ENCODE measurements around the gene KIAA1191.

The KIAA1191 gene

DNA sequence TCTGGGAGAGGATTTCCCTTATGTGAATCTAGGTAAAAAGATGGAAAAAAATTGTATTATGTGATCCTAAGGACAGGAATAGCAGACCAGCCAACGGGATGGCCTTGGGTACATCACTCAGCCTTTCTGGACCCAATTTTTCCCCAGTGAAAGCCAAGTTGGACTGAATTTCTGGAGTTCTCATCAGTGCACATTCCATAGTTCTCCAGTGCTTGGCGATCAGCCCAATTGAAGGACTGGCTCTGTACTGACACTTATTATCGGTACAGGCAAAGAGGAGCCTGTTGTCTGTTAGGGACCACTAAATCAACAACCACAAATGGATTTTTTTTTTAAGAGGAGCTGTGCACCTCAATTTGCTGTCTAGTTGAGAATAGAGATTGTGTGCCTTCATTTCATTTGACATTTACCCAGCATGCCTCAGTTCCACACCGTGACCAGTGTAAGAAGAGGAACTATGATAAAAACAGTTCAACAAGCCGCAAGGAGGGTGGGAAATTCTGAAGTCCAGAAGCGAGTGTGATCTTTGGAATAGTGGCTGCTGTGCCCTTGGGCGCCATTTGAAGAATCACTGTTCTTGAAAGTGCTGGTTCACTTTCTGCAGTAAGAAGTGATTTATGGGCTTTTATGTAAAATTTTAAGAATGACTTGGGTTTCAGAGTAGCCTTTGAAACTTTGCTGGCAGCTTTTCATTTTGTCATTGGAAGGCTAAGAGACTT is 11.7 kb upstream of the KIAA1191 start:
- Histone ChIP-seq H3K4me1 (ENCODE audit: control insufficient read depth in 1 of 2, insufficient read depth in 2 of 2, low read length in 2 of 2) (peaks cover 0 to 12% of the 10 kb centered on the region in 2 donors), H3K4me3 (ENCODE audit: low read depth in 1 of 2, low read length in 2 of 2) (no peak overlapping the region), H3K27ac (ENCODE audit: low read length) (no peak overlapping the region), H3K27me3 (ENCODE audit: low read depth, low read length) (no peaks in the 10 kb centered on the region), H3K36me3 (ENCODE audit: control insufficient read depth in 1 of 2, insufficient read depth in 2 of 2, low read length in 2 of 2) (peaks cover 0 to 26% of the 10 kb centered on the region in 2 donors), H3K9me3 (ENCODE audit: control insufficient read depth in 1 of 2, low read length in 2 of 2) (no peaks in the 10 kb centered on the region)

DNA sequence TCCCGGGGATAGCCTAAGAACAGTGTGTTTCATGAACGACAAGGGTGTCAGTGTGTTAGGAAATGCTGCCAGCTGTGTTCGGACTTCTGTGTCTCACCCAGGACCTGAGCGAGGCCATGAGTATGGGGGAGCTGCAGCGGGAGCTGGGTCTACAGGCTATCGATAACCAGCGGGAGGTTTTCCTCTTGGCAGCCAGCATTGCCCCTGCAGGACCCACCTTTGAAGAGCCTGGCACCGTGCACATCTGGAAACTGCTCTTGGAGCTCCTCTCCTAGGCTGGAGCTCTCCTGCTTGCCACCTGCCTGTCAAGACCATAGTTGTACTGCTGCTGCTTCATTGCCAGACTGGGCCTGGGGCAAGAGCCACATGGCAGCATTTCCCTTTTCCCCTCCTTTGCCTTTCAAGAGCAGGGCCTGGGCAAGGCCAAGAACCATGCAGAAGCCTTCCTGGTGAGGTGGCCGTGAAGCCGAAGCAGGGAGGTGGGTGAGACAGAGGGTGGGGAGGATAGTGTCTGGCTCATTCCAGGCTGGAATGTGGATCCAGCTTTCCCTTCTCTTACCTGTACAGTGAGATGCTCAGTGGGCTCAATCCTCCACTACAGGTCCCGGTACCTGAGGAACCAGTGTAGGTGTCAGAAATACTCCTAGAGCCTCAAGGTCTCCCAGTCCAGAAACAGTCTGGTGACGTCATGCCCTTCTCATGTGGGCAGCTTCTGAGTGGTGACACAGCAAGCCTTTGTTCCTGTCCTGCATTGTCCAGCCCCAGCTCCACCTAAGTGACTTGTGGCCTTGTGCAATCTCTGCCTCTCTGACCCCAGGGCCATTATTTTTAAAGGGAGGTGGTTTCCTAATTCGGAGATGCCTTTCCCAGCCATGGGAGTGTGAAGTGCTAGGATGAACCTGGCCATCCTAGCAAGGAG is 10.3 kb upstream of the KIAA1191 start:
- H3K27ac ChIP-seq (ENCODE audit: low read length), result no peak overlapping the region
- H3K4me3 ChIP-seq (ENCODE audit: low read depth in 1 of 2, low read length in 2 of 2), result no peak overlapping the region
- no peaks in the 10 kb centered on the region for H3K9me3 ChIP-seq (ENCODE audit: control insufficient read depth in 1 of 2, low read length in 2 of 2)
- peaks cover 0 to 12% of the 10 kb centered on the region in 2 donors for H3K4me1 ChIP-seq (ENCODE audit: control insufficient read depth in 1 of 2, insufficient read depth in 2 of 2, low read length in 2 of 2)
- peaks cover 0 to 34% of the 10 kb centered on the region in 2 donors for H3K36me3 ChIP-seq (ENCODE audit: control insufficient read depth in 1 of 2, insufficient read depth in 2 of 2, low read length in 2 of 2)
- no peaks in the 10 kb centered on the region for H3K27me3 ChIP-seq (ENCODE audit: low read depth, low read length)

DNA sequence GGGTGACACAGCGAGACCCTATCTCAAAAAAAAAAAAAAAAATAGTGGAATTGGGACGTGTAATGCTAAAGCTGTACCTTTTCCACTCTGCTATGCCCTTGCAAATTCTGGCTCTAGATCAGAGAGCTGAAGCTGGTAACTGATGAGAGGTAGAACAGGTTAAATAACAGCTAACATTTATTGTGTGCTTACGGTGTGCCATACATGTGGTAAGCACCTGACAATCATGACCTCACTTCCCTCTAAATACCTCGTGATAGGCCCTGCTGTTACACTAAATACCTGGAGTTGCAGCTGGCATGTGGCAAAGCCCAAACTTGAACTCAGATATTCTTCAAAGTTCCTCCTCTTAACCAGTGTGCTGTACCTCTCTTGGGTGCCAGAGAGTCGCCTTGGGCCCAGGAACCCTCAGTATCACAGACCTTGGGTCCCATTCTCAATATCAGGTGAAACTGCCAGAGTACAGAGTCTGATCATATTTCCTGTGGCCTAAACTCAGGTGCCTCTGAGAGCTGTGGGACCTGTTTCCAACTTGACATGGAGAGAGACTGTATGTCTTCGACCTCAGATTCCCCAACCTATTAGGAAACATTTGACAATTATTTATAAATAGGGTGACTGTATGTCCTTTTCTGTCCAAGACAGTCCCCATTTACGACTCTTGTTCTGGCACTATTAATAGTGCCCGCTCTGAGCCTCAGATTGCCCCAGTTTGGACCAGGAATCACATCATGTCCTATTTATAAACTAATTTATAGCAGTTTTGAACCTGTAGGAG is 8.6 kb upstream of the KIAA1191 start:
- H3K36me3 ChIP-seq (ENCODE audit: control insufficient read depth in 1 of 2, insufficient read depth in 2 of 2, low read length in 2 of 2), result peaks cover 0 to 34% of the 10 kb centered on the region in 2 donors
- peaks cover 0 to 19% of the 10 kb centered on the region in 2 donors for H3K4me1 ChIP-seq (ENCODE audit: control insufficient read depth in 1 of 2, insufficient read depth in 2 of 2, low read length in 2 of 2)
- no peak overlapping the region for H3K4me3 ChIP-seq (ENCODE audit: low read depth in 1 of 2, low read length in 2 of 2)
- no peaks in the 10 kb centered on the region for H3K9me3 ChIP-seq (ENCODE audit: control insufficient read depth in 1 of 2, low read length in 2 of 2)
- no peaks in the 10 kb centered on the region for H3K27me3 ChIP-seq (ENCODE audit: low read depth, low read length)
- no peak overlapping the region for H3K27ac ChIP-seq (ENCODE audit: low read length)

DNA sequence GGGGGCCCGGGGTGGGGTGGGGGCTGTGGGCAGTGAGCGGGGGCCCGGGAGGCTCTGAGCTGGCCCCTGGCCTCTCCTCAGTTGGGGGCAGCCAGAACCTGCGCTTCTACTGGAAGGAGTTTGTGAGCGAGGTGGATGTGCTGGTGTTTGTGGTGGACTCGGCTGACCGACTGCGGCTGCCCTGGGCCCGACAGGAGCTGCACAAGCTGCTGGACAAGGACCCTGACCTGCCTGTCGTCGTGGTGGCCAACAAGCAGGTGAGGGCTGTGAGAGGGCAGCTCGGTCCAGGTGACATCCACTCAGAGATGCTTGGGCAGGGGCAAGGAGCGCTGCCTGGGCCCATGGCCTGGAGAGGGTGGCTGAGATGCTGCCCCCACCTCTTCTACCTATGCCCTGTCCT is 7.2 kb upstream of the KIAA1191 start:
- H3K9me3 ChIP-seq (ENCODE audit: control insufficient read depth in 1 of 2, low read length in 2 of 2), result no peaks in the 10 kb centered on the region
- no peaks in the 10 kb centered on the region for H3K27me3 ChIP-seq (ENCODE audit: low read depth, low read length)
- H3K36me3 ChIP-seq (ENCODE audit: control insufficient read depth in 1 of 2, insufficient read depth in 2 of 2, low read length in 2 of 2), result peaks cover 0 to 34% of the 10 kb centered on the region in 2 donors
- H3K4me1 ChIP-seq (ENCODE audit: control insufficient read depth in 1 of 2, insufficient read depth in 2 of 2, low read length in 2 of 2), result peaks cover 0 to 19% of the 10 kb centered on the region in 2 donors
- H3K4me3 ChIP-seq (ENCODE audit: low read depth in 1 of 2, low read length in 2 of 2), result no peak overlapping the region
- no peak overlapping the region for H3K27ac ChIP-seq (ENCODE audit: low read length)

DNA sequence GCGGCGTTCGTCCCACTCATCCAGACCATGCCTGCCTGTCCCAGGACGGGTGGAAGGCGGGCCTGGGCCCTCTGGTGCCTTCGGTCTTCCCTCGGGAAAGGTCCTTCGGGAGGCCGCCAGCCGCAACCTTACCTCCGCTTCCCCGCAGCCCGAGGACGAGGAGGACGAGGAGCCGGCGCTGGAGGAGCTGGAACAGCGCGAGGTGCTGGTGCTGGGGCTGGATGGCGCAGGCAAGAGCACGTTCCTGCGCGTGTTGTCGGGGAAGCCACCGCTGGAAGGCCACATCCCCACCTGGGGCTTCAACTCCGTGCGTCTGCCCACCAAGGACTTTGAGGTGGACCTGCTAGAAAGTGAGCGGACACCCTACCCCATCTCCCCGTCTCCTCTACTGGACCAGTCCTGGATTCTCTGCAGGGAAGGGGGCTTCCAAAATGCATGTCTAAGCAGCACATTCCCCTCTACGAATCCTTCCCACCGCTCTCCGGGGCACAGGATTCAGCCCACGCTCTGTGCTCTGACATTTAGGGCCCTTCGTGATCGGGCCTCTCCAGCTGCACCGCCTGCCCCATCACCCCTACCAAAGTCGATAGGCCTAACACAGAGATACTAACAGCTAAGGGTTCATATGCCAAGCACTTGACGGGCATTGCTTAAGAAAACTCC is 4.8 kb upstream of the KIAA1191 start:
- no peak overlapping the region for H3K27ac ChIP-seq (ENCODE audit: low read length)
- H3K4me3 ChIP-seq (ENCODE audit: low read depth in 1 of 2, low read length in 2 of 2), result peak overlapping the region; percentile 50 to 94
- H3K9me3 ChIP-seq (ENCODE audit: control insufficient read depth in 1 of 2, low read length in 2 of 2), result no peaks in the 10 kb centered on the region
- peaks cover 0 to 14% of the 10 kb centered on the region in 2 donors for H3K4me1 ChIP-seq (ENCODE audit: control insufficient read depth in 1 of 2, insufficient read depth in 2 of 2, low read length in 2 of 2)
- peaks cover 0 to 25% of the 10 kb centered on the region in 2 donors for H3K36me3 ChIP-seq (ENCODE audit: control insufficient read depth in 1 of 2, insufficient read depth in 2 of 2, low read length in 2 of 2)
- no peaks in the 10 kb centered on the region for H3K27me3 ChIP-seq (ENCODE audit: low read depth, low read length)

DNA sequence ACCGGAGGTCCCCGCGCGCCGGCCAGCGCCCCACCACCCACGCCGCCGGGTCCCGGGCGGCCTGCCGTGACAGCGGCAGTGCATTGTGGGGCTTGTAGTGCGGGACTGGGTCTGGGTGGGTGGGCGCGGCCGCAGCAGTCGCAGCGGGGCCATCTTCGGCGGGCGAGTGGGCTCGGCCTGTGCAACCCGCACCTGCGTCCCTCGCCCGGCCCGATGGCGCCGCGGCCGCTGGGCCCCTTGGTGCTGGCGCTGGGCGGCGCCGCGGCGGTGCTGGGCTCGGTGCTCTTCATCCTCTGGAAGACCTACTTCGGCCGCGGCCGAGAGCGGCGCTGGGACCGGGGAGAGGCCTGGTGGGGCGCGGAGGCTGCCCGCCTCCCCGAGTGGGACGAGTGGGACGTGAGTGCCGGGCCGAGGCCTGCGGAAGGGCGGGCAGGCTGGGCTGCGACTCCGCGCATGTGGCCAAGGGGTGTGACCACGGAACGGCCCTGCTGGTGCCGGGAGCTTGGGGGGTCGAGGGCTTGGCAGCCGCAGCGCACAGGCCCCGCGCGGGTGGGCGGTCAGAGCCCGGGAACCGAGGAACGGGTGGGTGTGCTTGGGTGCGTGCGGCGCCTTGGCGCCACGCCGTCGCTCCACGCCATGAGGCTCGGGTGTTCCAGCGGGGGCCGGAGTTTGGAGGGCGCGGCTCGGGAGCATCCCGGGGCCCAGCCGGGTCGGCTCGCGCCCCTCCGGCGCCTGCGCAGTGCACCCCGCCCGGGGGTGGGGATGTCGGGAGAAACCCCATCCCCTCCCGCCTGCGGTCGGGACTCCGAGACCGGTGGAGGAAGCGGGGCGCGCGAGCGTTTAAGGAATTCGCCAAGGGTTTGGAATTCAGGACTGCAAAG is 4.0 kb upstream of the KIAA1191 start, which contains the start of gene ARL10:
ARL10 (plus strand) TSS at position 137 of the 881 bp plus-strand sequence; CDS start at position 214, 77 bp downstream.
- no peaks in the 10 kb centered on the region for H3K9me3 ChIP-seq (ENCODE audit: control insufficient read depth in 1 of 2, low read length in 2 of 2)
- H3K27ac ChIP-seq (ENCODE audit: low read length), result no peak within 1 kb of the TSS
- peaks cover 0 to 25% of the 10 kb centered on the region in 2 donors for H3K36me3 ChIP-seq (ENCODE audit: control insufficient read depth in 1 of 2, insufficient read depth in 2 of 2, low read length in 2 of 2)
- peak within 1 kb of the TSS; percentile 67 to 94 for H3K4me3 ChIP-seq (ENCODE audit: low read depth in 1 of 2, low read length in 2 of 2)
- peaks cover 0 to 14% of the 10 kb centered on the region in 2 donors for H3K4me1 ChIP-seq (ENCODE audit: control insufficient read depth in 1 of 2, insufficient read depth in 2 of 2, low read length in 2 of 2)
- H3K27me3 ChIP-seq (ENCODE audit: low read depth, low read length), result no peaks in the 10 kb centered on the region

DNA sequence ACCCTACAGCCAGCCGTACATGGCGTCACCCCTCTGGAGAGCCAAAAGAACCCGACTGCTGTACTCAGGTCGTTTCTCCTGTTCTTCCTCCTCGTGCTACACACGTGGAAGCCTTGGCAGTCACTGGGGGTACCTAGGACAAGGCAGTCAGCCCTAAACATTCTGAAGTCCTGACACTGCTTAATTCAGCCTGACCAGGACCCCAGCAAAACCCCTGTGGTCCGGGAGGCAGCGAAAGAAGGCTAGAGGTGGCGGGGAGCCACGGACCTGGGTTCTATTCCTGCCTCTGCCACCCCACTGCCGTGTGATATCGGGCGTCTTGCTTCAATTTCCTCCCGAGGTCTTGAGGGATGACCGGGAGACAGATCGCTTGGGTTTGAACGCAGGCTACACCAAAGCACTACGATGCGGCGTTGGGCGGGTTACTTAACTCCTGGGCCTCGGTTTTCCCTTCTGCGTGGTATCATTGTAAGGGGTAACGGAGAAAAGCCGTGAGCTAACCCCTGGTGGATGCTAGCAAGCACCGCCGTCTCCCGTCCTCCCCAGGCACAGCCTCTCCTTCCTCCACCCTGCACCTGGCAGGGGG is 3.3 kb upstream of the KIAA1191 start:
- Histone ChIP-seq H3K27me3 (ENCODE audit: low read depth, low read length) (no peaks in the 10 kb centered on the region), H3K9me3 (ENCODE audit: control insufficient read depth in 1 of 2, low read length in 2 of 2) (no peaks in the 10 kb centered on the region), H3K27ac (ENCODE audit: low read length) (no peak overlapping the region), H3K4me1 (ENCODE audit: control insufficient read depth in 1 of 2, insufficient read depth in 2 of 2, low read length in 2 of 2) (peaks cover 0 to 20% of the 10 kb centered on the region in 2 donors), H3K4me3 (ENCODE audit: low read depth in 1 of 2, low read length in 2 of 2) (peak overlapping the region; percentile 67 to 94), H3K36me3 (ENCODE audit: control insufficient read depth in 1 of 2, insufficient read depth in 2 of 2, low read length in 2 of 2) (peaks cover 0 to 20% of the 10 kb centered on the region in 2 donors)

DNA sequence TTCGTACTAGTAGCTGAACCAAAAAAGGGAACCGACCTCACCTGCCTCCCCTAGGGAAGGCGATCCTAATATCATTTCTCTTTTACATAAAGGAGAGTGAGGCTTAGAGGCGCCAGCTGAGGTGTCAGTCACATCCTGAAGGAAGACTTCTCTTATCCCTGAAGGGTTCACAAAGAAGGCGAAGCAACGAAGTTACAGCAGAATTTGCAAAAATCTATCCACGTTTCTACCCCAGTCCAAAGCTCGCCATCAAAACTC is 598 bp upstream of the KIAA1191 start:
- Histone ChIP-seq H3K9me3 (ENCODE audit: control insufficient read depth in 1 of 2, low read length in 2 of 2) (no peaks in the 10 kb centered on the region), H3K27me3 (ENCODE audit: low read depth, low read length) (no peaks in the 10 kb centered on the region), H3K4me3 (ENCODE audit: low read depth in 1 of 2, low read length in 2 of 2) (peak overlapping the region; percentile 89 to 99), H3K27ac (ENCODE audit: low read length) (peak overlapping the region; percentile 43), H3K4me1 (ENCODE audit: control insufficient read depth in 1 of 2, insufficient read depth in 2 of 2, low read length in 2 of 2) (peaks cover 0 to 23% of the 10 kb centered on the region in 2 donors), H3K36me3 (ENCODE audit: control insufficient read depth in 1 of 2, insufficient read depth in 2 of 2, low read length in 2 of 2) (peaks cover 1 to 4% of the 10 kb centered on the region in 2 donors)

DNA sequence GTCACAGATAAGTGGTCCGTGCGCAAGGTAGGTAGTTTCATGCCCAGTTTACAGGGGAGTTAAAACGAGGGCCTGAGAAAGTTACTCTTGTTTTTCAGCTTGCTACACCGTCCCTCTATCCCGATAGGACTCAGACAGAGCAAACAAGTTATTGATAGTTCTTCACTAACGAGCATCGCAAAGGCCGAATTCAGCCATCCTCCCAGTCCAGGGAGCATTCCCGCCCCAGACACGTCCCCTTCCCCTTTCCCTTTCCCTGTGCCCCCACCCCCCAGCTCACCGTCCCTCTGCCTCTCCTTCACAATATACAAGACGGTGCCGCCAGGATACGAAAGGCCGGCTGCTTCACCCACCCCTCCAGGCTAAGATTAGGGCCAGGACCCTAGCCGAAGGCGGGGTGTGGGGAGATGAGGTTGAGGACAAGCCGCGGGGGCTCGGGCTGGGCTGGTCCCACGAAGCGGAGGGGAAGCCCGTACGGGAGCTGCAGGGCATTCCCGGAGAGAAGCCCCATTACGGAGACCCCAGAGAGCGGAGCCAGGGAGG is 599 bp downstream of the KIAA1191 start:
- no peaks in the 10 kb centered on the region for H3K27me3 ChIP-seq (ENCODE audit: low read depth, low read length)
- H3K9me3 ChIP-seq (ENCODE audit: control insufficient read depth in 1 of 2, low read length in 2 of 2), result no peaks in the 10 kb centered on the region
- H3K4me3 ChIP-seq (ENCODE audit: low read depth in 1 of 2, low read length in 2 of 2), result peak overlapping the region; percentile 89 to 99
- peaks cover 0 to 16% of the 10 kb centered on the region in 2 donors for H3K4me1 ChIP-seq (ENCODE audit: control insufficient read depth in 1 of 2, insufficient read depth in 2 of 2, low read length in 2 of 2)
- peak overlapping the region; percentile 62 for H3K27ac ChIP-seq (ENCODE audit: low read length)
- peaks cover 6 to 12% of the 10 kb centered on the region in 2 donors for H3K36me3 ChIP-seq (ENCODE audit: control insufficient read depth in 1 of 2, insufficient read depth in 2 of 2, low read length in 2 of 2)

Data from muscle layer of duodenum (tissue), 2 donors.